ENCODE measurements around the gene CCNB1. TPM values are rescaled to one million over a fixed set of nuclear protein-coding genes. Genes with fewer than 3 reads are reported as not detected.
A peak's percentile ranks its signal among the peaks of the same experiment; 100 is the strongest.
"Not testable (repeated sequence)": the region's sequence is repeated elsewhere in the genome, so short reads cannot be mapped to it uniquely, and the experiment has no call there.

The CCNB1 gene
- total and polyA plus RNA-seq, 12 donors = 3.6 to 53.5 (median 9.1) TPM

GRCh38 chr5:69213513-69214215, 46.7 kb downstream of the CCNB1 start:
- H3K4me3 ChIP-seq = no peak overlapping the region
- H3K27ac ChIP-seq = no peak overlapping the region
- no peaks in the 10 kb centered on the region for H3K36me3 ChIP-seq (replicated peaks in 1 of 2)
- TF ChIP-seq POLR2A (IDR thresholded peaks at IDR 0.05) (no peak), CTCF (IDR thresholded peaks at IDR 0.05) (no peak)
- peak in 5 of 7 donors; percentile 33 to 59 (median 43) for DNase-seq
- H3K27me3 ChIP-seq = no peaks in the 10 kb centered on the region
- H3K9me3 ChIP-seq (replicated peaks in 1 of 3) = no peaks in the 10 kb centered on the region
- intact Hi-C loops (cut with DNase I) = no loop called here
- H3K4me1 ChIP-seq (replicated peaks in 1 of 2) = peaks cover 1 to 8% of the 10 kb centered on the region in 2 donors
- WGBS, 4 donors = 78 to 92% (median 84%) methylated on average over 4 of the region's 4 CpGs

GRCh38 chr5:69217151-69217511, 50.2 kb downstream of the CCNB1 start:
- H3K4me1 ChIP-seq (replicated peaks in 1 of 2) = peaks cover 4 to 18% of the 10 kb centered on the region in 2 donors
- intact Hi-C loops (cut with DNase I) = loop anchor here in 1 of 2 donors (2.0 kb wide), 1 partner anchor 28 kb away; the partner anchor contains the start of gene CENPH
- WGBS, 4 donors = 31 to 42% (median 39%) methylated on average over 6 of the region's 6 CpGs
- peak overlapping the region in 3 of 4 donors; percentile 4 to 87 (median 75) for H3K4me3 ChIP-seq
- H3K9me3 ChIP-seq (replicated peaks in 1 of 3) = no peaks in the 10 kb centered on the region
- peak overlapping the region in 1 of 5 donors; percentile 89 for H3K27ac ChIP-seq
- TF ChIP-seq POLR2A (IDR thresholded peaks at IDR 0.05) (no peak), CTCF (IDR thresholded peaks at IDR 0.05) (no peak)
- no peaks in the 10 kb centered on the region for H3K36me3 ChIP-seq (replicated peaks in 1 of 2)
- DNase-seq = no peak
- no peaks in the 10 kb centered on the region for H3K27me3 ChIP-seq

- no peaks in the 10 kb centered on the region for H3K27me3 ChIP-seq
- WGBS, 4 donors = 0% methylated on average over 34 to 73 of the region's 73 CpGs
- H3K4me3 ChIP-seq = peak overlapping the region; percentile 34 to 87 (median 81)
- peak overlapping the region; percentile 79 to 95 (median 90) for H3K27ac ChIP-seq
- TF ChIP-seq POLR2A (IDR thresholded peaks at IDR 0.05) = peak; percentile 31 to 78
- peak in 4 of 6 experiments; percentile 44 to 53 (median 46) for TF ChIP-seq CTCF (IDR thresholded peaks at IDR 0.05)
- intact Hi-C loops (cut with DNase I) = loop anchor here in 1 of 2 donors (2.0 kb wide), 1 partner anchor 29 kb away; the partner anchor contains the start of gene CENPH
- H3K9me3 ChIP-seq (replicated peaks in 1 of 3) = no peaks in the 10 kb centered on the region
- DNase-seq = peak; percentile 96 to 99 (median 98)
- no peaks in the 10 kb centered on the region for H3K36me3 ChIP-seq (replicated peaks in 1 of 2)
- H3K4me1 ChIP-seq (replicated peaks in 1 of 2) = peaks cover 4 to 18% of the 10 kb centered on the region in 2 donors
Observed at GRCh38 chr5:69217548-69218526, 50.9 kb downstream of the CCNB1 start.

GRCh38 chr5:69219939-69220338, 53.0 kb downstream of the CCNB1 start:
- H3K36me3 ChIP-seq (replicated peaks in 1 of 2) = no peaks in the 10 kb centered on the region
- H3K27ac ChIP-seq = no peak overlapping the region
- no peaks in the 10 kb centered on the region for H3K27me3 ChIP-seq
- H3K9me3 ChIP-seq (replicated peaks in 1 of 3) = no peaks in the 10 kb centered on the region
- H3K4me3 ChIP-seq = no peak overlapping the region
- H3K4me1 ChIP-seq (replicated peaks in 1 of 2) = peaks cover 4 to 18% of the 10 kb centered on the region in 2 donors
- DNase-seq = no peak
- no peak for TF ChIP-seq POLR2A (IDR thresholded peaks at IDR 0.05)
- TF ChIP-seq CTCF (IDR thresholded peaks at IDR 0.05) = no peak
- intact Hi-C loops (cut with DNase I) = no loop called here

GRCh38 chr5:69220371-69220770, 53.4 kb downstream of the CCNB1 start:
- DNase-seq; H3K36me3 ChIP-seq (replicated peaks in 1 of 2); intact Hi-C loops (cut with DNase I); H3K27ac ChIP-seq; H3K27me3 ChIP-seq; H3K9me3 ChIP-seq (replicated peaks in 1 of 3); H3K4me3 ChIP-seq: not testable (repeated sequence)
- WGBS, 4 donors = 82 to 99% (median 96%) methylated on average over 10 to 18 of the region's 18 CpGs
- peaks cover 4 to 18% of the 10 kb centered on the region in 2 donors for H3K4me1 ChIP-seq (replicated peaks in 1 of 2)

- intact Hi-C loops (cut with DNase I); H3K27ac ChIP-seq; H3K36me3 ChIP-seq (replicated peaks in 1 of 2); H3K27me3 ChIP-seq; H3K9me3 ChIP-seq (replicated peaks in 1 of 3); H3K4me3 ChIP-seq; DNase-seq: not testable (repeated sequence)
- peaks cover 4 to 18% of the 10 kb centered on the region in 2 donors for H3K4me1 ChIP-seq (replicated peaks in 1 of 2)
- 93 to 98% (median 94%) methylated on average over 5 to 9 of the region's 9 CpGs for WGBS, 4 donors
Observed at GRCh38 chr5:69220833-69221232, 53.9 kb downstream of the CCNB1 start.

Measured in adrenal gland (tissue), 12 donors.